Breast epithelium (tissue), 3 donors: ENCODE data around the gene FANCC.

Source experiments
- POLR2A ChIP-seq: fragments of 450-650 bp; IDR thresholded peaks from one replicate; pipeline ENCODE4 v1.6.1; 2016; ENCODE audit warnings: antibody characterized with exemption, mild to moderate bottlenecking, moderate library complexity
- TF ChIP-seq, protein P1 (sequence below), 3 donors: fragments of 450-650 bp; IDR thresholded peaks; one replicate each; pipeline ENCODE4 v1.5.1; 2016 to 2017; ENCODE audit warnings: antibody characterized with exemption in 3 of 3, mild to moderate bottlenecking in 3 of 3, moderate library complexity in 3 of 3

DNA sequence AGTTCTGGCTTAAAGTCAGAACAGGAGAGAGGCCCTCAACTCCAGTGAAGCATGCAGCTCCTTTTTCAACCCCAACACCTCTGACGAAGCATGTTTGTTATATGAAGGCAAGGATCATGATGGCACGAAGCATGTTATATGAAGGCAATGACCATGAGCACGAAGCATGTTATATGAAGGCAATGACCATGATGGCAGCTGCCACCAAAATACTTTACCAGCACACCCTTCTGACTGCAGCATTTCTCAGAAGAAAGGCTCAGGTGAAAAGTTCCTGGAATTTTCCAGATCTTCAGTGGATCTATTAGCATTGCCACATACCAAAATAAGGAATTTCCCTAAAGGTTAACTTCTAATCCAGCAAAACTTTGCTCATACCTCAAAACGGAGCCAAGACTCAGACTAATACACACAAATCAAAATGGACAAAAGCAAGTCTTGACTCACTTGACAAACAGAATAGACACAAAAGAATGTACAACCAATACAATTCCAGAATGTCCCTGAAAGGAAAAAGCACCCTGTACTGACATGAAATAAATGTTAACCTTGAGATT is 217.4 kb downstream of the FANCC start:
- TF ChIP-seq, protein P1, sequence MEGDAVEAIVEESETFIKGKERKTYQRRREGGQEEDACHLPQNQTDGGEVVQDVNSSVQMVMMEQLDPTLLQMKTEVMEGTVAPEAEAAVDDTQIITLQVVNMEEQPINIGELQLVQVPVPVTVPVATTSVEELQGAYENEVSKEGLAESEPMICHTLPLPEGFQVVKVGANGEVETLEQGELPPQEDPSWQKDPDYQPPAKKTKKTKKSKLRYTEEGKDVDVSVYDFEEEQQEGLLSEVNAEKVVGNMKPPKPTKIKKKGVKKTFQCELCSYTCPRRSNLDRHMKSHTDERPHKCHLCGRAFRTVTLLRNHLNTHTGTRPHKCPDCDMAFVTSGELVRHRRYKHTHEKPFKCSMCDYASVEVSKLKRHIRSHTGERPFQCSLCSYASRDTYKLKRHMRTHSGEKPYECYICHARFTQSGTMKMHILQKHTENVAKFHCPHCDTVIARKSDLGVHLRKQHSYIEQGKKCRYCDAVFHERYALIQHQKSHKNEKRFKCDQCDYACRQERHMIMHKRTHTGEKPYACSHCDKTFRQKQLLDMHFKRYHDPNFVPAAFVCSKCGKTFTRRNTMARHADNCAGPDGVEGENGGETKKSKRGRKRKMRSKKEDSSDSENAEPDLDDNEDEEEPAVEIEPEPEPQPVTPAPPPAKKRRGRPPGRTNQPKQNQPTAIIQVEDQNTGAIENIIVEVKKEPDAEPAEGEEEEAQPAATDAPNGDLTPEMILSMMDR (IDR thresholded peaks at IDR 0.05), result no peak
- TF ChIP-seq POLR2A, result no peak
